ENCODE measurements around the gene TEX264.
A peak's percentile ranks its signal among the peaks of the same experiment; 100 is the strongest.
"Not testable (repeated sequence)": the region's sequence is repeated elsewhere in the genome, so short reads cannot be mapped to it uniquely, and the experiment has no call there.

Gene TEX264, protein sequence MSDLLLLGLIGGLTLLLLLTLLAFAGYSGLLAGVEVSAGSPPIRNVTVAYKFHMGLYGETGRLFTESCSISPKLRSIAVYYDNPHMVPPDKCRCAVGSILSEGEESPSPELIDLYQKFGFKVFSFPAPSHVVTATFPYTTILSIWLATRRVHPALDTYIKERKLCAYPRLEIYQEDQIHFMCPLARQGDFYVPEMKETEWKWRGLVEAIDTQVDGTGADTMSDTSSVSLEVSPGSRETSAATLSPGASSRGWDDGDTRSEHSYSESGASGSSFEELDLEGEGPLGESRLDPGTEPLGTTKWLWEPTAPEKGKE

DNA sequence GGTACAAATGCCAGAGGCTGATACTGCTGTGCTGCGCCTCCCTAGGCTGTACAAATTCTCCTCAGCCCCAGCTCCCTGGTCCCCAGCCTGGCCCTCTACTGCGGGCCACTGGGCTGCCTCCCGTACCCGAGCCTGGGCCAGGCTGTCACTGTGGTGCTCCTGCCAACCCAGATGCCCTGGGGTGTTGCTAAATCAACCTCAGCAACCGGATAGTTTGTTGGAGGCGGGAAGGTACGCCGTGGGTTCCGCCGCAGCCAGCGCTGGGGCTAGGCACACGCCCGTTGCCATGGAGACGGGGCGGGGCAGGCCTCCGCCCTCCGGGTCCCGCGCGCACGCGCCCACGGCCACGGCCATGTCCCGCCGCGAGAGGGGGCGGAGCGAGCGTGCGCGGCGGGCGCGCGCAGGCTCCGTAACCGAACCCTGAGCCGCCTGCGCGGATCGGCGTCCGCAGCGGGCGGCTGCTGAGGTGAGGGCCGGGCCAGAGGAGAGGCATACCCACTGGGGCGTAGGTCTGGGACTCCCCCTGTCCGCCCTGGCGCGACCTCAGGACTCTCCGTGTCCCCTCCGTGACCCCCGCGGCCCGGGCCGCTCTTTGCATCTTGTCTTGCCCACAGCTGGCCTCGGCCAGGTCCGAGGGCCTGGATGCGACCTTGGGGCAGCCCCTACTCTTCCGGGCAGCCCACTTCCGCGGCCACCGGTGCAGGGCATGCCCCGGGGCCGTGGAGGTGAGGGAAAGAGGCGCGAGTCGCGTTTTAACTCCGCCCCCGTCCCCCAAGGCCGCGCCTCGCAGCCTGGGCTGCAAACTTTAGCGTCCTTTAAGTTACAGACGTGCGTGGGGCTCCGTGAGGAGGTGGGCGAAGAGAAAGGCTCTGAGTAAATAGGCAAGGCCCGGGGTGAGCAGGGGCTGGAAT is at the start of gene TEX264:
Gene TEX264 (plus strand): TSS at position 430 of the 911 bp plus-strand sequence. CDS start 3,053 bp downstream, outside the sequence.
- DNase-seq (ENCODE audit: low spot score): peak; percentile 86

DNA sequence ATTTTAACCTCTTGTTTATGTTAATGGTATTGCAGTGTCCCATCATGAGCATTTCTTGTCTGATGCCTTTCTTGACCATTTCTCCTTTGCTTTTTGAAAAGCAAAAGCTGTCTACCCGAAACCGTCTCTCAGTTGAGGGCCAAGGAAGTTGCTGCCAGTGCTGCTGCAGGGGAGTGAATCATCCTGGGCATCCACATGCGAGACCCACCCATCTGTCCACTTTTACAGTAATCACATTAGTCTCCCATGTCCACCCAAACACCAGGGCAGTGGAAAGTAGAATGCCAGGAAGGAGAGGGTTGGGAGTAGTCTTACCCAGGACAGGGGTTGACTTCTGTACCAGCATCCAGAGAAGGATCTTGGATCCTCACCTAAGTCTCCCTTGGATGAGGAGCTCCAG is 48.6 kb upstream of the TEX264 start:
- DNase-seq (ENCODE audit: low spot score): no peak

DNA sequence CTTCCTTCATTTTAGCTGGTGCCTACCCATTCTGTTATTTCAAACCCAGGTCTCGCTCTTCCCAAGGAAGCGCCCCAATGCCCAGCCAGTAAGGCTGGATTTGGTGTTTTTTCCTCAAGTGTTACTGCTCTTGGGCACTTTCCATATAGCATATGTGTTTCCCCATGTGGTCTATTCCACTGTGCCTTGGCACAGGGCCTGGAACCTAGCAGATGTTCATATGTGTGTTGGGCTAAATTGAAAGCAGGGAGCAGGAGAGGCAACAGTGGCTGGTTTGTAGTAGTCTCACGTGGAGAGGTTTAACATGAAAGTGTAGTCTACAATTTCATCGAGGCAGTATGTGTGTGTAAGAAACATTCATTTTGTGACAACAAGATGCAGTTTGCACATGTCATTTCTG is 48.2 kb upstream of the TEX264 start:
- peak; percentile 30 for DNase-seq (ENCODE audit: low spot score)

DNA sequence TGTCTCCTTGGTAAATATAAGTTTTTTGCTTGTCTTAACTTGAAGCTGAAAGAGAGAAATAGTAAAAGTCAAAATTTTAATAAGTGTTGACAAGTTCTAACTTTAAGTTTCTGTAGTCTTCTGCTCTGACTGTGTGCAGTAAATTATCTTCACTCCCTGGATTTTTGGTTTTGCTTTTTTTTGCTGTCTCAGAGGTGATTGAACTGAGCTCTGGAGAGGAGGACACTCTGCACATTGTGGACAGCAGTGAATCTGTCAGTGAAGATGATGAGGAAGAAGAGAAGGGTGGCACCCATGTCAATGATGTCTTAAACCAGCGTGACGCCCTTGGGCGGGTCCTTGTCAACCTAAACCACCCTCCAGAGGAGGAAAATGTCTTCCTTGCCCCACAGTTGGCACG is 40.5 kb upstream of the TEX264 start:
- DNase-seq (ENCODE audit: low spot score): no peak

DNA sequence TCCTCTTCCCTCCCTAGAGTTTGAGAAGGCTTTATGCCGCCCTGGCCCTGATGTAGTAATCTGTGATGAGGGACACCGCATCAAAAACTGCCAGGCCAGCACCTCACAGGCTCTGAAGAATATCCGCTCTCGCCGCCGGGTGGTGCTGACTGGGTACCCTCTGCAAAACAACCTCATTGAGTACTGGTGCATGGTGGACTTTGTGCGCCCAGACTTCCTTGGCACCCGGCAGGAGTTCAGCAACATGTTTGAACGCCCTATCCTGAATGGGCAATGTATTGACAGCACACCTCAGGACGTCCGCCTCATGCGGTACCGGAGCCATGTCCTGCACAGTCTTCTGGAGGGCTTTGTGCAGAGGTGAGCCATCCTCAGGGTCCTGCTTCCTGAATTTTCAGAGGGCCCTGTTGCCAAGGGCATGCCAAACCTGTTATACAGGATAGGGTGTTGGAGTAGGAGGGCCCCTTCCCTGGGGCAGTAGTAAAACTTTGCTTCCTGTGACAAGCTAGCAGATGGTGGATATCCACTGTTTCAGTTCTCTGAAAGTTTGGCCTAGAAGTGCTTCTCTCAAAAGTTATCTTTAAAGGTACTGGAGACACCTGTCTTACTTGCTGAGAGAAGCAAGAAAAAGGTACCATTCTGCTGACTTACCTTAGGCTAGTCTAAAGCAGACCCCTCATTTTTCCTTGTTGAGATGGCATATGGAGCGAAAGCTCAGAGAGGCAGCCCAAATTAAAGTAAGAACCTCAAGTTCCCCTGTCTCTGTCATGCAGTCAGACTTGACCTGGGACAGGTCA is 33.7 kb upstream of the TEX264 start:
- no peak for DNase-seq (ENCODE audit: low spot score)

DNA sequence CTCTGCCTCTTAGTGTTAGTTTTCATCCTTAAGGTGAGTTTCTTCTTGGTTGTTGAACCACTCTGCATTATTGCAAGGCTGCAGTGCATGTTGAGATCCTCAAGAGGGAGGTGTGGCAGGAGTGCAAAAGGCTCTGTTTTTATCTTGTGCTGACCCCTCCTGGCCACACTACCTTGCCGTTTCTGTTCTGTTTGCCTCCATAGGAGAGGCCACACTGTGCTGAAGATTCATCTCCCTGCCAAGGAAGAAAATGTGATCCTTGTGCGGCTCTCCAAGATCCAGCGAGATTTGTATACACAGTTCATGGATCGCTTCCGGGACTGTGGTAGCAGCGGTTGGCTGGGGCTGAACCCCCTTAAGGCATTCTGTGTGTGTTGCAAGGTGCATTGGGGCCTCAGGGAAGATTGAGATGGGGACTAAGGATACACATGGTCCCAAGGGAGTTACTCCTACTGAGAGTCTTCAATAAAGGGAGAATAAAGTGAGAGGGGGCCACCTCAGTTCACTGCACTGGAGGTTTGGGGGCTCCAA is 33.0 kb upstream of the TEX264 start:
- DNase-seq (ENCODE audit: low spot score): peak; percentile 21

DNA sequence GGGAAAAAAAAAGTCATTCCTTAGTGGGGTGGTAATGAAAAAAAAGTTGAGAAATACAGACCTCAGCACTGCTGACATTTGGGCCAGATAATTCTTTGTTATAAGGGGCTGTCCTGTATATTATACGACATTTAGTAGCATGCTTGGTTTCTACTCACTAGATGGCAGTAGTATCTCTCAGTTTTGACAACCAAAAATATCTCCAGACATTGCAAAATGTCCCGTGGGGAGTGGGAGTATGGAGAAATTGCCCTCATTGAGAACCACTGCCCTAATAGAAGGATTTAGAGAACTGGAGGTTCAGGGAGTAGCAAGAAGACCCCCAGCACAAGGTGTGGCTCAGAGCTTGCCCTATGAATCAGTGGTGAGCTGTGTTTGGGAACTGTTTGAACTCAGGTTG is 28.6 kb upstream of the TEX264 start:
- DNase-seq (ENCODE audit: low spot score): no peak

DNA sequence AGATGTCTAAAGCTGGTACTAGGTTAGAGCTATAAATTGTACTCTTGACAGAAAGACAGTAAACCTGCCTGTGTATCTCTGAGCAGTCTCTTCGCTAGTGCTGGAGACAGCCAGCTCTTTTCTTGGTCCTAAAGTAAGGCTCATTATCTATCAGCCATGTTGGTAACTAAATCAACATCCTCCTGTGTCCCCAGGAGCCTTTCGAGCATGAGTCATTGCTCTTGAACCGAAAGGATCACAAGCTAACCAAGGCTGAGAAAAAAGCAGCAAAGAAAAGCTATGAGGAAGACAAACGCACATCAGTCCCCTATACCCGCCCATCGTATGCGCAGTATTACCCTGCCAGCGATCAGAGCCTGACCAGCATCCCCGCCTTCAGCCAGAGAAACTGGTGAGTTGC is 25.0 kb upstream of the TEX264 start:
- DNase-seq (ENCODE audit: low spot score): no peak

DNA sequence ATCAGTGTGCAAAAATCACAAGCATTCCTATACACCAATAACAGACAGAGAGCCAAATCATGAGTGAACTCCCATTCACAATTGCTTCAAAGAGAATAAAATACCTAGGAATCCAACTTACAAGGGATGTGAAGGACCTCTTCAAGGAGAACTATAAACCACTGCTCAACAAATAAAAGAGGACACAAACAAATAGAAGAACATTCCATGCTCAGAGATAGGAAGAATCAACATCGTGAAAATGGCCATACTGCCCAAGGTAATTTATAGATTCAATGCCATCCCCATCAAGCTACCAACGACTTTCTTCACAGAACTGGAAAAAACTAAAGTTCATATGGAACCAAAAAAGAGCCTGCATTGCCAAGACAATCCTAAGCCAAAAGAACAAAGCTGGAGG is 18.9 kb upstream of the TEX264 start:
- not testable (repeated sequence) for DNase-seq (ENCODE audit: low spot score)

DNA sequence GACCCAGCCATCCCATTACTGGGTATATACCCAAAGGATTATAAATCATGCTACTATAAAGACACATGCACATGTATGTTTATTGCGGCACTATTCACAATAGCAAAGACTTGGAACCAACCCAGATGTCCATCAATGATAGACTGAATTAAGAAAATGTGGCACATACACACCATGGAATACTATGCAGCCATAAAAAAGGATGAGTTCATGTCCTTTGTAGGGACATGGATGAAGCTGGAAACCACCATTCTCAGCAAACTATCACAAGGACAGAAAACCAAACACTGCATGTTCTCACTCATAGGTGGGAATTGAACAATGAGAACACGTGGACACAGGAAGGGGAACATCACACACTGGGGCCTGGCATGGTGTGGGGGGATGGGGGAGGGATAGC is 17.6 kb upstream of the TEX264 start:
- not testable (repeated sequence) for DNase-seq (ENCODE audit: low spot score)

DNA sequence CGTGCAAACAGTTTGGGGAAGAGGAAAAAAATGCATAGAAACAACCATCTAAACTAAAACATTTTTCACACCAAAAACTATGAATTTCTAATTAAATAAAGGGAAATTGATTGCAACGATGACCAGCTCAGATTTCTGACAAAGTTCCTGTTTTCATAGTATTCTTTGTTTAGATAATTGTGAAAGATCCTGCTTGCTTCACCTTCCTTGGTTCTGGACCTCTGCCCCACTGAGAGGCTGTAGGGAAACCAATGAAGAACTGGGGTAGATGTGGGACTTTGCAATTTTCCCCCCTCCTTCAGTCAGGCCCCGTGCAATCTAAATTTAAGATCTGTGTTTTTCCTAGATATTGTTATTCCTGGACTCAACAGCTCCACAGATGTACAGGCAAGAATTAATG is 13.8 kb upstream of the TEX264 start:
- DNase-seq (ENCODE audit: low spot score): no peak

DNA sequence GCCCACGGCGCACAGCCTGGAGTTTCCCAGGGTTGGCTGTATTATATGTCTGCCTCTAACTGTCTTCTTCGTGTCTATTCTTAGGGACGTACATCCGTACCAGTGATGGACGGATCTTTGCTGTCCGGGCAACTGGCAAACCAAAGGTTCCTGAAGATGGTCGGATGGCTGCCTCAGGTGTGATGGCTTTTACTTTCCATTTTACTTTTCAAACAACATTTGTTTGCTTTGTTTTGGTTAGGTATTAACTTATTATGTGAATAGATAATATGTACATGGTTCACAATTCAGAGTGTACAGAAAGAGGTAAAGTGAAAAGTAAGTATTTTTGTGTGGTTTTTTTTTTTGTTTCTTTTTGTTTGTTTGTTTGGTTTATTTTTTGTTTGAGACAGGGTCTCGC is 11.1 kb upstream of the TEX264 start:
- no peak for DNase-seq (ENCODE audit: low spot score)

DNA sequence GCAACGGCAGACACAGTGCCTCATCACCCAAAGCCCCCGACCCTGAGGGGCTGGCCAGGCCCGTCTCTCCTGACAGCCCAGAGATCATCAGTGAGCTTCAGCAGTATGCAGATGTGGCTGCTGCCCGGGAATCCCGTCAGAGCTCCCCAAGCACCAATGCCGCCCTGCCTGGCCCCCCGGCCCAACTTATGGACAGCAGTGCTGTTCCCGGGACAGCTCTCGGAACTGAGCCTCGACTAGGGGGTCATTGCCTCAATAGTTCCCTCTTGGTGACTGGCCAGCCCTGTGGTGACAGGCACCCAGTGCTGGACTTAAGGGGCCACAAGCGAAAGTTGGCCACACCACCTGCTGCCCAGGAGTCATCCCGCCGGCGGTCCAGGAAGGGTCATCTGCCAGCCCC is 8.6 kb upstream of the TEX264 start:
- DNase-seq (ENCODE audit: low spot score): no peak

DNA sequence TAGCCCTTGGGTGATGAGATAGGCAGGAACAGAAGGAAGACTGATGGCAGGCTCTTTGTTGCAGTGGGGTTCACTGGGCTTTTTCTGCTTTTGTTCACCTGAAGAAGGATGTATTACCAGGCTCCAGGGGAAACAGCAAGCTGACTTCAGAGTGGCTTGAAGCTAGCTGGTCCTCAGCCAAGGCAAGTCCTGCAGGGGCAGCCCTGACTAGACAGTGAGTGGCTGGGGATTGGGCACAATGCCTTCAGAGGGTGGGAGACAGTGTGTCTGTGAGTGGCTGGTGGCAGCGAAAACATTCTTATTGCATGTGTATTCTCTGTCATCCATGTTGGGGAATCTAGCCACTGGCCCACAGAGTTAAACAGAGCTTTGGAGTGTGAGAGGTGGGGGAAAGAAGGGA is 2.3 kb upstream of the TEX264 start:
- no peak for DNase-seq (ENCODE audit: low spot score)

DNA sequence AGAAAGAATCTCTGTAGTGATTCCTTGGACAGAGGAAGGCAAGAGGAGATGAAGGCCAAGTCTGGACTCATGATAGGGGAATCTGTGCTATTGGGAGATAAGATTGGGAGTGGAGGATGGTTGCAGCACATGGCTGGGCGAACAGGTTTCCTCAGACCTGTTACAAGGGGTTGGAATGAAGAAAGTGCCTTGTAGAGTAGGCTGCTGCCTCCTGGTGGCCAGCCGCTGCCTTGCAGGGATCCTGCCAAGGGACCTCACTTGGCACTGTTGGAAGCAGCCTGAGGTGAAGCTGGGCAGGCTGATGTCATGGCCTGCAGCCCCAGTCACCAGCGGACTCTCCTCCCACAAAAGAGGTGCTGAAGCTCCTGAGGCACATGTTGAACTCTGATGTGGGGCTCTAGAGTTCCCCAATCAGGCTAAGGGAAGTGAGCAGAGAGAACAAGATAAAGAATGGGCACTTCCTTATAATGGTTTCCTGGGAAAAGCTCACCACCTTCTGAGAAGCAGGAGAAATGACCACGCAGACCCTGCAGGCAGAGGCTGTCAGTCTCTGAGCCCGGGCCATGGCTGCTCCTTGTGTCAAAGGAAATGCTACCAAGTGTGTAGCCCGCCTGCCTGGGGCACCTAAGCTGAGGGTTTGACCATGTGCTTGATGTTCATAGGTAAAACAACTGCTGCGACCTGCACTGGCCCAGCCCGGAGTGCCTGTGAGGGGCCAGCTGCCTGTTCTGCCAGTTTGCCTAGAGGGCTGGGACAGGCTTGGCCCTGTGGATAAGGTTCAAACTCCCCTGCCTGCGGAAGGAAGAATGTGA is 1.6 kb upstream of the TEX264 start:
- peak; percentile 70 for DNase-seq (ENCODE audit: low spot score)

DNA sequence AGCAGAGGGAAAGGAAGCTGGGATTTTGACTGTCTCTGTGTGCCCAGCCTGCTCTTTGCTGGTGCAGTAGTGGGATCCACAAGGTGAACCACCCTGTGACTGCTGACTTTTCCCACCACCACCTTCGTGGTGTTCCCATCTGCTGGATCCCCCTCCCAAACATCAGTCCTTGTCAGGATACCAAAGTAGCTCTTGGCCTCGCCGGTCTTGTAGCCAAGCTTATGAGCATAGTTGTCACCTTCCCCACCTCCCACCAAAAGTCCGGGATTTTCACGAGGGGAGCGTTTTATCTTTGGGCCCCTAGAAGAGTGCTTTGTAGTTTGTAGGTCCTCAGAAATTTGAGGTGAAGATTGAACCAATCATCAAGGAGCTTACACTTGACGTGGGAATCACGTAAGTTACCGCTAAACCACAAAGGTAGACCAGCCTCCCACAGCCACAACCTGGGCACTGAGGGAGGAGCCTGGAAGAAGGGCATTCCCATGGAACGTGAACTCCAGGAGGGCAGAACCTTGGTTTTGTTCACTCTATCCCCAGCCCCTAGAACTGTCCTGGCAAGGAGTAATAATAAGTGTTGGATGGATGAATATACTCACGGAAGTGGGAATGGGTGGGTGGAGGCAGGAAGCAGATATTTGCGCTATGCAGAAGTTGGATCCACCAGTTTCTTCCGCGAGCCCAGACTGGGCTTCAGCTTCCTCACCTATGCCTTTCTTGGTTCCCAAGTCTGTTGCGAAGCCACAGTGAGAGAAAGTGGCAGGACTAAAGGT is 814 bp upstream of the TEX264 start:
- no peak for DNase-seq (ENCODE audit: low spot score)

DNA sequence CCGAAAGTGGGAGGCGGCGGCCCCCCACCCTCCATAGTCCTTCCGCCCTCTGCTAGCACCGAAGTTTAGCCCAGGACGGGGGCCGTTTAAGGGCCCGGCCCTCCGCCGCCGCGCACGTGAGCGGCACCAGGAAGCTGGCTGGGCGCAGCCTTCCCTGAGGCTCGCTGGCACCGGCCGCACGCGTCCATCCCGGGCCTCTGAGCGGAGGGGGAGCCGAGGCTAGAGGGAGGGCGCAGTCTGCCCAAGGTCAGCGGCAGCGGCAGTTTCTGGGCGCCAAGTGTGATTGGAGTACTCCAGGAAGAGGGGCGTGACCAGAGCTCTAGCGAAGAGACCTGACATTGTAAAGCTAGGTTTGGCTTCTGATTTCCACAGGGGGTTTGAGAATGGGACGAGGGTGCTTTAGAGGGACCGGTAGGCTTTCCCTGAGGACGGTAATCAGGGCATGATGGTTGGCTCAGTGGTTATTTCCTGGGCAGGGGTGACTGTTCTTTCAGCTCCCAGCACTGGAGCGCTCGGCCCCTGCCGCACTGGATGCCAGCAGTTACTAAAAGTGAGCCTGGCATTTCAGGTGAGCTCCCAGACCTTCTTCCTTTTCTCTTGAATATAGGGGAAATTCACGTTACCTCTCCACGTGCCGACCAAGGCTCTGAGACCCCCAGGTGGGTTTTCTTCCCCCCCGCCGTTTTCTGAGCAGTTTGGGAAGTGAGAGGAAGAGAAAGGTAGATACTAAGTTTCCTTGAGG is 853 bp downstream of the TEX264 start:
- DNase-seq (ENCODE audit: low spot score): peak; percentile 32

DNA sequence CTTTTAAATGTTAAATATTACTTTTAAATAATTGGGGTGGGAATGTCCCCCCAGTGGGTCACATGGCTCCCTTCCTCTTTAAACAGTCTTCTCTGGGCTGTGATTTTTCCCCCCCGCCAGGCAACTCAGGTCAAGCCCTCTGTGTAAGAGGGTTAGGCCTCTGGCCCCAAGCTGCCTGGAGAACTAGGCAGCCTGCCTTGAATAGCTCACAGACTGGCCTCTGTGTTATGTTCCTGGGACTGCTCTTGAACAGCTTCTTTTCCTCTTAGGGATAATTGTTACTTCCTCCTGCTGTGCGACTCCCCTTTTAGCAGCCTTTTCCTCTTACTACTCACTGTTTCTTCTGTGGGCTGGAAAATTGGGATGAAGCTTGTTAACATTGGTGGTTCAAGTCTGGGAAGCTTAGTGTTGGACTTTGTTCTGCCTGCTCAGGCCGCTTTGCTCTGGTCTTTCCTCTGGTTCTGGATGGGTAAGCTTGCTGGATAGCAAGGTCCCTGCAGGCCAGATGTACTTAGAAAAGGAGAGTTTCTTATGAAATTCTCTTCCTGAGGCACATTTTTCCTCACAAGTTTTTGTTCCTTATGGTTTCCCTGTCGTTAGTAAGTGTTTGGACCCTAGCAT is 2.2 kb downstream of the TEX264 start:
- DNase-seq (ENCODE audit: low spot score): no peak

Data from pons (tissue), 1 donor.